GM12801 (cell line): ENCODE measurements around the gene PCDH9.

Experiments used
- CTCF ChIP-seq: IDR thresholded peaks from one replicate; pipeline ENCODE4 v1.5.1; 2011; ENCODE audit warnings: control low read depth; ENCODE audit not compliant: insufficient read length; ENCODE audit errors: extremely low read depth

Gene PCDH9

GRCh38 chr13:67004511-67004910 lies 225.6 kb downstream of the PCDH9 start:
- no peak for TF ChIP-seq CTCF

GRCh38 chr13:67003743-67004142 lies 226.4 kb downstream of the PCDH9 start:
- no peak for TF ChIP-seq CTCF

GRCh38 chr13:67001363-67001762 lies 228.8 kb downstream of the PCDH9 start:
- TF ChIP-seq CTCF, result no peak

- TF ChIP-seq CTCF, result no peak
Observed at GRCh38 chr13:66996503-66996902, 233.6 kb downstream of the PCDH9 start.

GRCh38 chr13:66995203-66995611 lies 234.9 kb downstream of the PCDH9 start:
- TF ChIP-seq CTCF, result no peak

- no peak for TF ChIP-seq CTCF
Observed at GRCh38 chr13:66994517-66995202, 235.5 kb downstream of the PCDH9 start.

GRCh38 chr13:66994097-66994496 lies 236.0 kb downstream of the PCDH9 start:
- TF ChIP-seq CTCF, result no peak
